Measurements from ENCODE around the gene MAP4K3.
"Not testable (repeated sequence)": the region's sequence is repeated elsewhere in the genome, so short reads cannot be mapped to it uniquely, and the experiment has no call there.

Gene MAP4K3

DNA sequence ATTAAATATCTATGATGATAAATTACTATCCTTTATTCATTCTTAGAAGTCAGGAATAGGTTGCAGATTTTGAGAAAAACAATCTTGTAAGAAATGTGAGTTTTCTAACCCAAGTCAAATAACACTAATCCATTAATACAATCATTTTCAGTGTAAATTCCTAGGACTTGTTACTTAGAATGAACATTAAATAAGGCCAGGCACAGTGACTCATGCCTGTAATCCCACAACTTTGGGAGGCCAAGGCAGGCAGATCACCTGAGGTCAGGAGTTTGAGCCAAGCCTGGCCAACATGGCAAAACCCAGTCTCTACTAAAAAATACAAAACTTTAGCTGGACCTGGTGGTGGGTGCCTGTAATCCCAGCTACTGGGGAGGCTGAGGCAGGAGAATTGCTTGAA, 147.5 kb downstream of the MAP4K3 start:
- DNase-seq, result no peak

DNA sequence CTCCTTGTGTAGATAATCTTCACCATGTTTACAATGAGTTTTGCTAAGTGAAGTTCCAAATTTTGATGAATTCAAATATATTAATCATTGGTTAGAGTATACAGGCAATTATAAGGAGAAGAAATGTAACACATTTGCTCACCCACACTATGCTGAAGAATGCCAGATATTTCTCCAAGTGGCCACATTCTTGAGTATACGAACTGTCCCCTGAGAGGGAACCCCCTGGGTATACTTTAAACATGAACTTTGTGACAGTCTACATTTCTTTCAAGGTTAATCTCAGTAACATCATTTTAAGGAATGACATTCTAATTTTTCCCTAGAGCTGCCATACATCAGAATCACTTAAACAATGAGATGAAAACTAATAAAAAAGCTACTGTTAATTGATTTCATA, 153.5 kb downstream of the MAP4K3 start:
- DNase-seq, result no peak

GRCh38 chr2:39281391-39281790, 155.7 kb downstream of the MAP4K3 start:
- DNase-seq, result no peak

DNA sequence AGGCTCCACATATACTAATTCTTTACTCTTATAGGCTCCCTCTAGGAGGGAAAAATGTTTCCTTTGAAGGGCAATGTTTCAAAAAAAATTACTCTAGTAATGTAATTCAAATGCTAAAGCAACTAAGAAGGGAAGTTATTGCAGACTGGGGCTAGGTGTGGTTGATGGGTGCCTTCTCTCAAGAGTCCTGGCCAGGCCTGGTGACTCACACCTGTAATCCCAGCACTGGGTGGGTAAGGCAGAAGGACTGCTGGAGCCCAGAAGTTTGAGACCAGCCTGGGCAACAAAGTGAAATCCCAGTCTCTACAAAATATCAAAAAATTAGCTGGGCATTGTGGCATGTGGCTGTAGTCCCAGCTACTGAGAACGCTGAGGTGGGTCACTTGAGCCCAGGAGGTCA, 162.1 kb downstream of the MAP4K3 start:
- DNase-seq, result no peak

DNA sequence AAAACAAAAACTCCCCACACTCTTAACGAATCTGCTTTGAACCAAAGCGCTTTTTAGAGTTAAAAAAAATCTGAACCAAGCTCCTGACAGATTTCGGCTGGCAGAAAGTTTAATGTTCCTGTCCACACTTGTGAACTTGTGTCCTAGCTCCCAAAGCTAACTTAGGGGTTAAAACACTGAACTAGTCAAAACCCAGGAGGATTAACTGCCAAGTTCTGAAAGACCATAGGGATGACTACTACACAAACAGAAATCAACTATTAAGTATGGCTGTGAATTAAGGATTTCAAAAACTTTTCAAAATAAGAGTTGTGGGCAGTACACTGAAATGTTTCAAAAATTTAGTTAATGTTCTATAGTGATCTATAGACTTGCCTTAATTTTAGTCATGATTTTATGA, 167.1 kb downstream of the MAP4K3 start:
- DNase-seq, result no peak

DNA sequence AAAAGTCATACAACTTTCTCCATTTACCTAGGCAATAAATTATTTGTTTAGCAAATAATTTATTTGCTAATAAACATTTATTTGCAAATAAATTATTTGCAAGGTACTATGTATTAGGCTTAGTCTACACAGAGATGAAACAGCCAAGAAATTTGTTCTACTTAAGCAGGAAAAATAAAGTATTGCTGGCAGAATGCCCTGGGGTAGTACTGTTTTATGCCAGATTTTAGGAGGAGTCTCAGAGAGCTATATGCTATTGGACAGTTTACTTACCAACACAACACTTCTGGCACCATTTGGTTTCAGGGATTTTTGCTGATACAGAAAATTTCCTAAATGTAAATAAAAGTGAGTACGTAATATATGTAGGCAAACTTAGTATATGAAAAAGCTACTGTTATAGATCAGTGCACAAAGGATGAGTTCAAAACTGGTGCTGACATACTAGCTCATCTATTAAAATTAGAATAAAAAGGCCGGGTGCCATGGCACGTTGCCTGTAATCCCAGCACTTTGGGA, 170.1 kb downstream of the MAP4K3 start:
- no peak for DNase-seq

DNA sequence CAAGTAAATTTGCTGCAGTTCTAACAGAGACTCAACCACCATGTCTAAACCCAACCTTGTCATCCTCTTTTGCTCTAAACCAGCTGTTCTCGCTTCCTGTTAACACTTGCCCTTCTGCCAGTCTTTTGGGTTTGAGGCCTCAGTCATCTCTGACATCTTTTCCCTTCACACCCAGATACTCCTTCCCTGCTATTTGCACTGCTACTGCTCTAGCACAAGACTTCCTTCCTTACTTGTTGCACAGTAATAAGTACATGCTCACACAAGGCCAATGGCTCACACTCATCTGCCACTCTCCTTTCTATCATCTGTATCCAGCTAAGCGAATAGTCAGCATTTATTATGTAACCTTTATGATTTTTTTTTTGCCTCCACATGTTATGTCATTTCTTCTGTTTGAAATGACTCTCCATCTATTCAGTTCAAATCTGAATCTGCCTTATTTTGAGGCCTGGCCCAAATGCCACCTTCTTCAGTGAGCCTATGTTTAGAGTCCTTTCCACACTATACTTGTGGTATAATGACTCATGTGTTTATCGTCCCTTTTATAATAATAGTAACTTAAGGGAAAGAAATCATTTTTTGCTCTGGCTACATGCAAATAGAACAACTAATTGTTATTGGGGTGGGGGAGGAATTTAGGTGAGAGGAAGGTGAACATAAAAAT, 170.8 kb downstream of the MAP4K3 start:
- DNase-seq, result no peak

DNA sequence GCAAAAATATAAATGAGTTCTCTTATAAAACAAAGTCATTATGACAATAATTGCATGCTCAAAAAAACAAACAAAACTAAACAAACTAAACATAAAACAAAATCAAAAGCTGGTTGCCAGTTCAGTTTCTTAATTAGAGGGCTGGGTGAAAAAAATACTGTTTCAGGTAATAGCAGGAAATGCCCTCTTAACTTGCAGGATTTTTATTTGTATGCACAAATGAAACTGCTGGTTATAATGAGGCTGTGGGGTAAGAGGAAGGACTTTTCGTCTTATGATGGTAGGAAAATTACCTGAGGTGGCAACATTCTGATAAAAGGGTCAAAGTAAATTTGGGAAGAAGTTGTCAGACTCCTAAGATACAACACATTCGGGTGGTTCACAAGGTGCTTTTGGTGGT, 171.8 kb downstream of the MAP4K3 start:
- no peak for DNase-seq

DNA sequence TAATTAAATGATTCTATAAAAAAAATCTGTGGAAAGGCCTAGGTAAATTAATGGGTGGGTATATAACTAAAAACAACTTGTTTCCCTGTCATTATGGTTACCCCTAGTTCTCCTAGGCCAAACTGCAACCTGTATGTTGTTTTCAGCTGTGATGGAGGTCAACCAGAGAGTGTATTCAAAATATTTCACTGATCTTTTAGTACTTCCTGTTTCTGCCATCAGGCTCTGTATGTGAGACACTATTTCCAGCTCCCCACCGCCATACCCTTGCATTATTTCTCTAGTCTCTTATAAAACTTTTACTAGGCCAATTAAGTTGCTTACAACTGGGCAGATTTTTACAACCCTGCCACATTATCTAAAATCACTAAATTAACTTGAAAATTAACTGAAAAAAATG, 172.4 kb downstream of the MAP4K3 start:
- no peak for DNase-seq

GRCh38 chr2:39260087-39260486, 177.0 kb downstream of the MAP4K3 start:
- no peak for DNase-seq

DNA sequence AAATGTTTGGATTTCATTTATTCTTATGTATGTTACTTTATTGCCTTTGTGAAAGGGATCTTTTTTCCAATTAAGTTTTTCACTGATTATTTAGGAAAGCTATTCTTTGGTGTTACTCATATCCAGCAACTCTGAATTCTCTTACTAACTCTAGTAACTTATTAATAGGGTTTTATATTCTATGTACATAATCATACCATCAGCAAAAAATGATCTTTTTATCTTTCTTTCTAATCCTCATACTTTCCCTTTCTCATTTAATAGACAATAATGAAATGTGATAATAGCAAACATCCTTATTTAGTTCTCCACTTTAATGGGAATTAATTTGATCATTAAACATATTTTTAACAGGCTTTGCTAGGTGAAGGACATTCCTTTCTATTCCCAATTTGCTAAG, 181.0 kb downstream of the MAP4K3 start:
- no peak for DNase-seq

DNA sequence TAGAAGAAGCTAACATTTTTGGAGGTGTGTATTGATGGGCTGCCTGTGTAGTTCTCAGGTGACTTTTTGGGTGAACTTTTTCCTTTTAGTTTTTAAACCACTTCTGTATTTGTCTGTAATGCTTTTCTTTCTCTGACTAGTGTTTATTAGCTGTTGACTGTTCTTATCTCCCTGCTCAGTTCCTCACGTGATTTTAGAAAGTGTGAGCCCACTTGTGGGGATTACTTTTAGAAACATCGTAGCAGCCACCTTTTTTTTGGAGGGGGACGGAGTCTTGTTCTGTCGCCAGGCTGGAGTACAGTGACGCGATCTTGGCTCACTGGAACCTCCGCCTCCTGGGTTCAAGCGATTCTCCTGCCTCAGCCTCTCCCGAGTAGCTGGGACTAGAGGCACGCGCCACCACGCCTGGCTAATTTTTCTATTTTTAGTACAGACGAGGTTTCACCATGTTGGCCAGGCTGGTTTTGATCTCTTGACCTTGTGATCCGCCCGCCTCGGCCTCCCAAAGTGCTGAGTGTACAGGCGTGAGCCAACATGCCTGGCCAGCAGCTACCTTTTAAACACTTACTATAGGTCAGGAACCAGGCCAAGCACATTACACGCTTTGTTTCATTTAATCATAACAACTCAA, 184.1 kb downstream of the MAP4K3 start:
- no peak for DNase-seq

- DNase-seq, result no peak
These were observed 189.5 kb downstream of the MAP4K3 start for GRCh38 chr2:39247512-39248043.

DNA sequence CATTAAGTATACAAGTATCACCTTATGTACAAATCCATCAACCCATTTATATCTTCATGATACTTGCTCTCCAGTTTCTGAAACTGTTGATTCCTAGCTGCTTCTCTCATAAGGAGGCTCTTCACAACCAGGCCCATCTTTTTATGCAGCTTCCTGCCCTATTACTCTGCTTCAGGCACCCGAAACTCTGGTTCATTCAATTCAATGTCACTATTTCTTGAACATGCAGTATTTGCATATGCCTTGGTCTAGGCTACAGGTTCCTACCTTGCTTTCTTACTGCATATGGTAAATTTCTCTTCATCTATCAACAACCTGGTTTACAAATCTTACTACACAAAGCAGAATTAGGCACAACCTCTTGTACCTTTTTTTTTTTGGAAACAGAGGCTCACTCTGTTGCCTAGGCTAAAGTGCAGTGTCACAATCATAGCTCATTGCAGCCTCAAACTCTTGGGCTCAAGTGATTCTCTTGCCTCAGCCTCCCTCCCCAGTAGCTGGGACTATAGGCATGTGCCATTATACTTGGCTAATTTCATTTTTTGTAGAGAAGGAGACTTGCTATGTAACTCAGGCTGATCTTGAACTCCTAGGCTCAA, 190.6 kb downstream of the MAP4K3 start:
- DNase-seq, result no peak

DNA sequence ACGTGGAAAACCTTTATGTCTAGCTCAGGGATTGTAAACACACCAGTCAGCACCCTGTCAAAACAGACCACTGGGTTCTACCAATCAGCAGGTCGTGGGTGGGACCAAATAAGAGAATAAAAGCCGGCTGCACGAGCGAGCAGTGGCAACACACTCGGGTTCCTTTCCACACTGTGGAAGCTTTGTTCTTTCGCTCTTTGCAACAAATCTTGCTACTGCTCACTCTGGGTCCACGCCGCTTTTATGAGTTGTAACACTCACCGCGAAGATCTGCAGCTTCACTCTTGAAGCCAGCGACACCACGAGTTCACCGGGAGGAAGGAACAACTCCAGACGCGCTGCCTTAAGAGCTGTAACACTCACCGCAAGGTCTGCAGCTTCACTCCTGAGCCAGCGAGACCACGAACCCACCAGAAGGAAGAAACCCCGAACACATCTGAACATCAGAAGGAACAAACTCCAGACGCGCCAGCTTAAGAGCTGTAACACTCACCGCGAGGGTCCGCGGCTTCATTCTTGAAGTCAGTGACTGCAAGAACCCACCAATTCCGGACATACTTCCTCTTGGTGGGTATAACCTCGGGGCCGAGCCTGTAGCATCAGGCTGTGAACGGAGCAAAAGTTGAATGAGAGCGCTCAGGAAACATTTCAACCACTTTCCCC, 192.0 kb downstream of the MAP4K3 start:
- DNase-seq, result not testable (repeated sequence)

- DNase-seq, result not testable (repeated sequence)
These were observed 192.7 kb downstream of the MAP4K3 start for GRCh38 chr2:39244241-39244862.

- peak; percentile 66 for DNase-seq
These were observed 193.5 kb downstream of the MAP4K3 start, which contains the start of gene CDKL4 for GRCh38 chr2:39243469-39244123. Gene CDKL4, minus strand, starts transcription at chr2:39243970.

DNA sequence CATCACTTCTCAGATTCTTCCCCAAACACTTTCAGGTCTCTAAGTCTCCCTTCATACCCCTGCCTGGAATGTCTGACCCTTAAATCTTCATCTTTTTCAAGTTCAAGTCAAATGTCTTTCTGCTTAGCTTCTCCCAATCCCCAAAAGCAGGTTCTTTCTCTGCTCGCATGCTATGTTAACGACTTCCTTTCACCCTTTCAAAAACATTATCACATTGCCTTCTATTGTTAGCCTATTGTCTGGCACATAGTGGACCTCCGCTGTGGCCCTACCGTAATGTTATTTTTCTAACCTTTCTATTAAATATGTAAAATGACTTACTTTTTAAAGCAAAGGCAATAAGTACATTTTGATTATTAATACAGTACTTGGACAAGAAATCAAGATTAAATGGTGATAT, 195.5 kb downstream of the MAP4K3 start:
- no peak for DNase-seq

- DNase-seq, result no peak
These were observed 196.3 kb downstream of the MAP4K3 start for GRCh38 chr2:39240758-39241157.

DNA sequence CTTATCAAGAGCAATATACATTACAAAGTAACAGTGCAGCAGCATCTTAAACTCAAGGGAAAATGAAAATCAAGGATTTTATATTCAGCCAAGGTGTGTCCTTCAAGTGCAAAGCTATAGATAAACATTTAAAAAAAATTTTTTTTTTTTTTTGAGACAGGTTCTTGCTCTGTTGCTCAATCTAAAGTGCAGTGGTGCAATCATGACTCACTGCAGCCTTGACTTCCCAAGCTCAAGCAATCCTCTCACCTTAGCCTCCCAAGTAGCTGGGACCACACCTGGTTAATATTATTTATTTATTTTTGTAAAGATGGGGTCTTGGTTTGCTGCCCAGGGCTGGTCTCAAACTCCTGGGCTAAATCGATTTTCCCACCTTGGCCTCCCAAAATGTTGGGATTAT, 202.3 kb downstream of the MAP4K3 start:
- DNase-seq, result no peak

GRCh38 chr2:39232141-39232540, 204.9 kb downstream of the MAP4K3 start:
- no peak for DNase-seq

All from activated effector memory CD4-positive, alpha-beta T cell treated with anti-CD3 and anti-CD28 coated beads, Interleukin-2, amount 50 U/mL, for 16 hours (primary cell).